Lung (tissue), 16 donors: ENCODE results near the gene GNG11. TPM values are rescaled to one million over a fixed set of nuclear protein-coding genes. Genes with fewer than 3 reads are reported as not detected.
A peak's percentile ranks its signal among the peaks of the same experiment; 100 is the strongest.

ENCODE experiments used
- ATAC-seq: fragments of 200-7000 bp; cut with Tn5 transposase; one replicate; pipeline ENCODE4 v1.9.1; 2020; ENCODE audit warnings: moderate number of reproducible peaks; ENCODE audit not compliant: insufficient read depth, low FRiP score
- DNase-seq, 3 donors: peaks; one replicate each; pipeline ENCODE4 v3.0.0-alpha.2; 2013 to 2017
- H3K27ac ChIP-seq, 2 donors: one replicate each; pipeline ENCODE4 v1.5.1; 2013; ENCODE audit warnings: mild to moderate bottlenecking in 2 of 2, moderate library complexity in 2 of 2, control low read depth in 1 of 2, inconsistent platforms in 1 of 2, low read depth in 1 of 2, low read length in 1 of 2
- H3K27me3 ChIP-seq, 3 donors: one replicate each; pipeline ENCODE4 v1.5.1; 2013; ENCODE audit warnings: low read length in 2 of 3; ENCODE audit not compliant: control insufficient read depth in 3 of 3, insufficient read depth in 3 of 3
- H3K36me3 ChIP-seq, 4 donors: one replicate each; pipeline ENCODE4 v1.5.1; 2013; ENCODE audit warnings: low read length in 4 of 4, mild to moderate bottlenecking in 1 of 4, moderate library complexity in 1 of 4; ENCODE audit not compliant: control insufficient read depth in 4 of 4, insufficient read depth in 4 of 4
- H3K4me1 ChIP-seq, 5 donors: one replicate each; pipeline ENCODE4 v1.5.1; 2013; ENCODE audit warnings: low read length in 5 of 5, mild to moderate bottlenecking in 2 of 5, moderate library complexity in 1 of 5; ENCODE audit not compliant: control insufficient read depth in 5 of 5, insufficient read depth in 5 of 5
- H3K4me3 ChIP-seq: one replicate; pipeline ENCODE4 v1.5.1; 2013; ENCODE audit warnings: mild to moderate bottlenecking, control low read depth, moderate library complexity
- H3K9ac ChIP-seq, 2 donors: one replicate each; pipeline ENCODE4 v1.5.1; 2013; ENCODE audit warnings: low read length in 2 of 2, control low read depth in 1 of 2; ENCODE audit not compliant: insufficient read depth in 1 of 2
- H3K9me3 ChIP-seq, 4 donors: one replicate each; pipeline ENCODE4 v1.5.1; 2013; ENCODE audit warnings: low read length in 3 of 4, mild to moderate bottlenecking in 1 of 4, moderate library complexity in 1 of 4; ENCODE audit not compliant: control insufficient read depth in 4 of 4, insufficient read depth in 3 of 4
- WGBS, 2 donors: extraction: QIAGEN DNeasy Blood & Tissue Kit; methylation state at CpG; one replicate each; pipeline ENCODE4 v1.1.7; 2013; 5-methylcytosine and 5-hydroxymethylcytosine counted together
- long read RNA-seq, 5 donors: transcript quantifications; one replicate each; lab custom pipeline, GENCODE V29; 2026
- polyA plus RNA-seq, 2 donors: library from polyadenylated mRNA; stranded (reverse); fragments of 200-250 nt; gene quantifications; one replicate each; pipeline ENCODE4 v1.2.1, GENCODE V29; 2013
- total RNA-seq, 2 donors: library from RNA; depleted of rRNA in 1 of 2; stranded (reverse); fragments of >200 nt in 1 of 2; gene quantifications; one replicate each; pipeline ENCODE4 v1.2.1, GENCODE V29; 2014 to 2021
- TF ChIP-seq, protein P1 (sequence below): IDR thresholded peaks from 2 replicates; pipeline ENCODE4 v1.5.1; 2012; ENCODE audit warnings: mild to moderate bottlenecking; ENCODE audit errors: control extremely low read depth, extremely low read depth
- donor health status: control.
- donor health status: control.
- donor health status: Bipolar disorder and iron deficiency.
- donor health status: healthy.
- donor health status: DM: yes; HTN: yes; CAD: no.

The GNG11 gene
- 10 to 100 TPM; 18.4 to 31.8 TPM for total RNA-seq
- polyA plus RNA-seq, result 10 to 100 TPM; 21.9 to 39.0 TPM
- long read RNA-seq, donor 1, transcript GNG11-201 (2 exons, 3,055 nt), result major isoform, 135 of 135 reads
- long read RNA-seq, donor 1, partial matches to known transcripts, result 0 of 135 reads
- long read RNA-seq, donor 1, other reads (novel, unspliced or antisense), result 0 of 135 reads
- long read RNA-seq, donor 2, transcript GNG11-201 (2 exons, 3,055 nt), result major isoform, 84 of 96 reads
- long read RNA-seq, donor 2, partial matches to known transcripts, result 12 of 96 reads
- long read RNA-seq, donor 2, other reads (novel, unspliced or antisense), result 0 of 96 reads
- long read RNA-seq, donor 3, transcript GNG11-201 (2 exons, 3,055 nt), result major isoform, 93 of 108 reads
- long read RNA-seq, donor 3, partial matches to known transcripts, result 15 of 108 reads
- long read RNA-seq, donor 3, other reads (novel, unspliced or antisense), result 0 of 108 reads
- long read RNA-seq, donor 4, transcript GNG11-201 (2 exons, 3,055 nt), result major isoform, 84 of 103 reads
- long read RNA-seq, donor 4, partial matches to known transcripts, result 19 of 103 reads
- long read RNA-seq, donor 4, other reads (novel, unspliced or antisense), result 0 of 103 reads
- long read RNA-seq, donor 5, transcript GNG11-201 (2 exons, 3,055 nt), result major isoform, 139 of 156 reads
- long read RNA-seq, donor 5, partial matches to known transcripts, result 17 of 156 reads
- long read RNA-seq, donor 5, other reads (novel, unspliced or antisense), result 0 of 156 reads

DNA sequence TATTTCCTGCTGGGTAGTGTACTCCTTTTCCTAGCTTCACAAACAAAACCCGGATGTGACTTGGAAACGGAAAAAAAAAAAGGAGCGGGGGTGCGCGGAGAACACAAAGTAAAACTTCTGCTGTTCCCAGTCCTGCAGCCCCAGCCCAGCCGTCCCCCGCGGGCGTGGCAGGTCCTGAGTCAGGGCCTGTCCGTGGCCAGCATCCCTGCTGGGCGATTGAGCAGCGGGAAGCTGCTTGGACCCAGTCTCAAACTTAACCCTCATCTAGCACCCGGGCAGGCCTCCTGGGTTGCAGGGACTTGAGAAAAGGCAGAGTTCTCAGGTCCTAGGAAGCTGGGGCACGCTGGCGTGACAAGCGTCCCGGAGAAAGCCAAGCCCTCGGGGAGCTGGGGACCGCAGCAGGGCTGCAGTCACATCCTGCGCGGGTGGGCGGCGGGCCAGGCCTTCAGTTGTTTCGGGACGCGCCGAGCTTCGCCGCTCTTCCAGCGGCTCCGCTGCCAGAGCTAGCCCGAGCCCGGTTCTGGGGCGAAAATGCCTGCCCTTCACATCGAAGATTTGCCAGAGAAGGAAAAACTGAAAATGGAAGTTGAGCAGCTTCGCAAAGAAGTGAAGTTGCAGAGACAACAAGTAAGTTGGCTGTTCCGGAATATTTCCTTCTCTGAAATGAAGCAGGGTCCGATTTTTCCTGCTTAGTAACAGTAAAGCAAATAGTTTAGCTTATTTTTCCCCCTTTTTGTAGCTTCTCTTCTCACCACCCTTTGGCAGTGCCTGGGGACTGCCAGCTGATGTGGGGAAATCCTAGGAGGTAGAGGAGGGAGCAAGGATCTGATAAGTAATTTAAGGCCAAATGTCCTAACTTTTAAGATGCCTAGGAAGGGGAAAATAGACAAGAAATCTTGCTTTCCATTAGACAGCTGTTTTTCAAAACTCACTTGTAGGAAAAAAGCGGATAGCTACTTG is at the start of gene GNG11:
Gene GNG11, plus strand, starts transcription at position 129 of the 960 bp plus-strand sequence. Its CDS starts 403 bp downstream, at position 532.
- TF ChIP-seq, protein P1, sequence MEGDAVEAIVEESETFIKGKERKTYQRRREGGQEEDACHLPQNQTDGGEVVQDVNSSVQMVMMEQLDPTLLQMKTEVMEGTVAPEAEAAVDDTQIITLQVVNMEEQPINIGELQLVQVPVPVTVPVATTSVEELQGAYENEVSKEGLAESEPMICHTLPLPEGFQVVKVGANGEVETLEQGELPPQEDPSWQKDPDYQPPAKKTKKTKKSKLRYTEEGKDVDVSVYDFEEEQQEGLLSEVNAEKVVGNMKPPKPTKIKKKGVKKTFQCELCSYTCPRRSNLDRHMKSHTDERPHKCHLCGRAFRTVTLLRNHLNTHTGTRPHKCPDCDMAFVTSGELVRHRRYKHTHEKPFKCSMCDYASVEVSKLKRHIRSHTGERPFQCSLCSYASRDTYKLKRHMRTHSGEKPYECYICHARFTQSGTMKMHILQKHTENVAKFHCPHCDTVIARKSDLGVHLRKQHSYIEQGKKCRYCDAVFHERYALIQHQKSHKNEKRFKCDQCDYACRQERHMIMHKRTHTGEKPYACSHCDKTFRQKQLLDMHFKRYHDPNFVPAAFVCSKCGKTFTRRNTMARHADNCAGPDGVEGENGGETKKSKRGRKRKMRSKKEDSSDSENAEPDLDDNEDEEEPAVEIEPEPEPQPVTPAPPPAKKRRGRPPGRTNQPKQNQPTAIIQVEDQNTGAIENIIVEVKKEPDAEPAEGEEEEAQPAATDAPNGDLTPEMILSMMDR, result no peak
- Histone ChIP-seq H3K36me3 (peaks cover 0 to 5% (median 3%) of the 10 kb centered on the region in 4 donors), H3K9me3 (no peaks in the 10 kb centered on the region), H3K27me3 (no peaks in the 10 kb centered on the region), H3K9ac (peak within 1 kb of the TSS; percentile 77 to 98), H3K4me1 (peaks cover 0 to 33% (median 3%) of the 10 kb centered on the region in 5 donors), H3K27ac (peak within 1 kb of the TSS; percentile 82 to 98), H3K4me3 (peak within 1 kb of the TSS; percentile 75)
- ATAC-seq, result peak; percentile 64
- DNase-seq, result peak; percentile 86 to 90 (median 90)
- 2 to 3% methylated on average over 39 of the region's 39 CpGs for WGBS, 2 donors

- ATAC-seq, result no peak
- DNase-seq, result no peak
- H3K9ac ChIP-seq, result no peak overlapping the region
- H3K27ac ChIP-seq, result no peak overlapping the region
- no peaks in the 10 kb centered on the region for H3K4me1 ChIP-seq
- 77 to 86% methylated on average over 1 of the region's 1 CpG for WGBS, 2 donors
- no peaks in the 10 kb centered on the region for H3K36me3 ChIP-seq
- H3K9me3 ChIP-seq, result peaks cover 0 to 3% (median 1%) of the 10 kb centered on the region in 4 donors
- H3K4me3 ChIP-seq, result no peak overlapping the region
- TF ChIP-seq, protein P1, result no peak
- no peaks in the 10 kb centered on the region for H3K27me3 ChIP-seq
Measured at GRCh38 chr7:93873998-93874574, 47.4 kb upstream of the GNG11 start.

DNA sequence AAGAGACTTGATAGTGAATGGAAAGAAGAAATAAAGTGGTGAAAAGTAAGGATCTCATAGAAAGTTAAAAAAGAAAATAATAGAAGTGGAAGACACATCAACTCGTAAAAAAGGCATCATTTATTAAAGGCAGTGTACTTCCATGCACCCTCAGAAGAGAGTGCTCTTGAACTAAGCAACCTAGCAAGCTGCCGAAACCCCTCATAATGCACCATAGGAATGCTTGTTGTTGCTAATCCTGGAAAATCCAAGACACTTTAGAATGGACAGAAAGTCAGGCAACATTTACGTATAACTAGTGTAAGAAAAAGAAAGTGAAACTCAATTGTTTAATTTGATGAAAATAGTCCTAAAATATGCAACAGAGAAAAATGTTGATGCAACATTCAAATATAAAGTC is 43.8 kb upstream of the GNG11 start:
- Histone ChIP-seq H3K4me3 (no peak overlapping the region), H3K27me3 (no peaks in the 10 kb centered on the region), H3K36me3 (no peaks in the 10 kb centered on the region), H3K9me3 (peaks cover 0 to 3% (median 1%) of the 10 kb centered on the region in 4 donors), H3K9ac (no peak overlapping the region), H3K27ac (no peak overlapping the region), H3K4me1 (no peaks in the 10 kb centered on the region)
- ATAC-seq (no peak), DNase-seq (no peak)
- 83 to 88% methylated on average over 3 of the region's 3 CpGs for WGBS, 2 donors
- TF ChIP-seq, protein P1, result no peak
